SIG-M5 (cell line): ENCODE measurements around the gene DCLK2.

ENCODE experiments used
- DNase-seq: peaks from one replicate; lab custom pipeline; 2025; lab: John Stamatoyannopoulos, UW

DCLK2 gene

DNA sequence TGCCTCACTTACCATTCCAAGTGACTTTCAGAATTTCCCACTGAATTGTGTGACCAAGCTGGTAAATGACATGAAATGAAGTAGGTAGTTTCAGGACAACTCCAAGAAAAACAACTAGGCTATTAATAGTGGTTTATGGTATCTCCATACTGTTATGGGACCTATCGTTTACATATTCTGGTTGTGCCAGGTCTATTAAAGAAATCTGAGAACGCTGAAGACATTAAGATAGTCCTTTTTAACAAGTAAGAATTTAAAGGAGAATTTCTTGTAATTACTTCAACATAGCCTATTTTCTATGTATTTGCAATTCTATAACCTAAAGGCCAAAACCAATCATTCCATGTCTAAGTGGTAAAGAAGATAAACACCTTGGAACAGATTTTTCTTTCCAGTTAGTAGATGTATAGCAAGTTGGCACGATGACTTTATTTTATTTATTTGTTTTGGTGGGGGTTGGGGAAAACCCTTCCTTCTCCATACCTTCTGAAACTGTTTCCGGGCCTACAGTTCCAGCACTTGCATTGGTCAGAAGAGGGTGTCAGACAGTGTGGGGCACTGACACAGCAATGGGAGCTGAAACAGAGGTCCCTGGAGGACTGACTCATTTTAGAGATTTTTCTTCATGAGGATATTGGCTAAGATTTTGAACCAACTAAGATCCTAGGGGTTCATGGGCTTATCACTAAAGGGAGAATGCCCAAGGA lies 7.6 kb upstream of the DCLK2 start:
- no peak for DNase-seq

GRCh38 chr4:150072471-150072870 lies 5.8 kb upstream of the DCLK2 start:
- no peak for DNase-seq

- DNase-seq: no peak
These were observed 5.1 kb upstream of the DCLK2 start for GRCh38 chr4:150072906-150073714.

DNA sequence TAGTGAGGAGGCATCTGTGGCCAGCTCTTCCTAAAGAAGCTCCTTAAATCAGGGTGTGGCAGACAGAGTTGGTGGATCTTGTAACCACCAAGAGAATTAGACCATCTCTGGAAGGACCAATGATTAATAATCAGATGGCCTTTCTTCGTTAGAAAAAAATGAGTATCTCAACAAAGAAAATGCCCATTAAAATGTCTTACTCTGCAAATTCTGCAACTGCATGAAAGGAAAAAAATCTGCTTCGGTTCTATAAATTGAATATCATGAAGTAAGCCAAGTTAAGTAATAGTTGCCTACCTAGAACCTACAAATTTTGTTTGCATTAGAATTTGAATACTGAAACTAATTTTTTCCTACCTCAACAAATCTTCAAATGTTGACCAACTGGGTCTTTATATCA lies 4.2 kb upstream of the DCLK2 start:
- DNase-seq: no peak

GRCh38 chr4:150078579-150079080 lies 385 bp downstream of the DCLK2 start:
- no peak for DNase-seq

DNA sequence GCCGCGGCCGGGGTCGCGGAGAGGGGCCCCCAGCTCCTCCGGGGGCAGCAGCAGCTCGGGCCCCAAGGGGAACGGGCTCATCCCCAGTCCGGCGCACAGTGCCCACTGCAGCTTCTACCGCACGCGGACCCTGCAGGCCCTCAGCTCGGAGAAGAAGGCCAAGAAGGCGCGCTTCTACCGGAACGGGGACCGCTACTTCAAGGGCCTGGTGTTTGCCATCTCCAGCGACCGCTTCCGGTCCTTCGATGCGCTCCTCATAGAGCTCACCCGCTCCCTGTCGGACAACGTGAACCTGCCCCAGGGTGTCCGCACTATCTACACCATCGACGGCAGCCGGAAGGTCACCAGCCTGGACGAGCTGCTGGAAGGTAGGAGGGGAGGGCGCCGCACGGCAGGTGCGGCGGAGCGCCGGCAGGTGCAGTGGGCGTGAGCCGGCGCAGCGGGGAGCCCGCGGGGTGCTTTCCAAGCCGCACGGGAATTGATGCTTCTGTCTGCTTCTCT lies 886 bp downstream of the DCLK2 start:
- no peak for DNase-seq

DNA sequence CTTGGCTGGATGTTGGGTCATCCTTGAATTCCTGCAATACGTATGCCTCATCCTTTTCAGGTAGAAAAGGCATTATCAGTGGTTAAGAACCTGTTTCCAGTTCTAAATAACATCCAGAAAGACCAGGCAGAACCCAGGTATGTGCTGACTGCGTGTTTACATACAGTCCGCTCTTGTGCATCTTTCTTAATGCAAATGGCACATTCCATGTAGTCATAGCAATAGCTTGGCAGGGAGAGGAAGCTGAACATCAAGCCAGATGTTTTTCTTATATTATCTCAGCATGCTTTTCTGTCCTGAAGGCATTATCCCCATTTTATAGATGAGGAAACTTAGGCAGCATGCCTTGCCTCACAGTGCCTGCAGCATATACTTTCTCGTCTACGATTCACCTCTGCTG lies 2.1 kb downstream of the DCLK2 start:
- DNase-seq: no peak

GRCh38 chr4:150080875-150081274 lies 2.6 kb downstream of the DCLK2 start:
- DNase-seq: no peak

DNA sequence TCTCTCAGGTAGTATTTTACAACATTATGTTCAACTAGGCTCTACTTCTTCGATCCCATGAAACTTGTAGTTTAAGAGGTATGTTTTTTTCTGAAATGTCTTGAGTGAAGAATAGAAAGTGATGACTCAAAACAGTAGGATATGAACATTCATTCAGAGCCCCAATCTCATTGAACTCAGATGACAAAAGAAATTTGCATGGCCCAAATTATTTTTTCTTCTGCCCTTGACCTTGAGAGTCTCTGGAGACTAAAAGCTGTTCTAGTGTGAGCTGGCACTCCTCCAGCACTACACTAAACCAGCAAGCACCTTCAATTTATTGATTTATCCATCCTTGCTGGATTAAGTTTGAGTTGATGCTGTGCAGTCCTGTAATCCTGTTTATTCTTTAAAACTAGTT lies 4.0 kb downstream of the DCLK2 start:
- DNase-seq: no peak

DNA sequence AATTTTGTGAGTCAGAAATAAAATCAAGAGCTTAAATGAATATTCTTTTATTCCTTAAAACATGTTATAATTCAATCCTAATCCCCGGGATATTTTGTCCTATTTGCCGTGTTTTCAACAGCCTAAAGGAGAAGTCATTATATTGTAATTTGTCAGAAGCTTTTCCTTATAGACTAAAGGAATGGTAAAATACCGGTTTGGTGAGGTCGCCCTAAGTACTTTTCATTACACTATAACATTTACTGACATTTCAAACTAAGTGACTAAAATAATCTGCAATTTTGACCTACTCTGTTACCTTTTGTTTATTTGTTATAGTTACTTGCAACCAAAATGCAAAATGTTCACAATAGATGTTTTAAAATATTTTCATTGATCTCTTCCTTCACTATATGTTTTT lies 8.8 kb downstream of the DCLK2 start:
- DNase-seq: no peak

DNA sequence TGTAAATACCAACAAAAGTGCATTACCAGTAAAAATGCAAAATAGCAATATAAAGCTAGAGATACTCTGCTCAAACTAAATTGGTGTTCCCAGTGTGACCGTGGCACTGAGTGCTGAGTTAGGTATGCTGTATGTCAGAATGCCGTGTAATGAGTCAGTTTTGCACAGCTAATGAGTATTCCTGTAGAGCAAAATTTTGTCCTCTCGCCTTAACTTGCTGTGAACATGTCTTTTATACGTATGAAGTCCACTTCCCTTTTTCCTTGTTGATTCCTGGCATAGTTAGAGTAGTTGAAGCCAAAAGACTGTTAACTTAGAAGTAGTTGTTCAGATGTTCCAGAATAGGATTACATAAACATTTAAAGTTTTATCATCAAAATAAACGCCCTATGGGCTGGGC lies 11.5 kb downstream of the DCLK2 start:
- DNase-seq: no peak

DNA sequence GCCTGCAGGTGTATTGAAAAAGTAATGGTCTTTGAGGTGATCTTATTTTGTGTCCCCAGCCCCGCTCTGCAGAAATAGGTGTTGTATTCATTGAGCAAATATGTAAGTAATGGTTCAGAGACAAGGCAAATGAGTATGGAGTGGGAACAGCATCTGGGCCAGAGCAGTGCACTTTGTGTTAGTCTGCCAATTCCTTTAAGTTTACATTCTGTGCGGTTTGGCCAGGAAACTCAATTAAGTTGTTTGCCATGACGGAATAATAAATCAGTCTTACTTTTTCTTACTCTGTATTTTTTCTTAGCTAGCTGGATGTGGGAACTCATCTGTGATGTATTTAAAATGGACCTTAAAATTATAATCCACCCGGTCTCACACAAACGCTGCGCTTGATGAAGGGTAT lies 12.6 kb downstream of the DCLK2 start:
- no peak for DNase-seq

DNA sequence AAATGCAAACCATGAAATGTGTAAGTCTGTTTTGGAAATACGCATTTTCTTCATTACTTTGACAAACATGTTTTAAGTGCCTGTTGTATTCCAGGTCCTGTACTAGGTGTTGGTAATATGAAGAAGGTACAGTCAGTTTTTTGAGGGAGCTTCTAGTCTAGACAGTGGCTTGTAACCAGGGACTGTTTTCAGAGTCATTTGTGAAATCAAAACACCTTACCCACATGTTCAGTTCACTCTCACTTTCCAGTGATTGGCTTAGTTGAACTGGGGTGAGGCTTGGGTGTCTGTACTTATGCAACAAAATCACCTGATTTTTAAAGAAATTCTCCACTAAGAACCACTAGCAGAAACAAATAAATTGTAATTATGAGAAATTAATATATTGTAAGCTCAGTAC lies 16.4 kb downstream of the DCLK2 start:
- DNase-seq: no peak

GRCh38 chr4:150096625-150097024 lies 18.4 kb downstream of the DCLK2 start:
- DNase-seq: no peak

DNA sequence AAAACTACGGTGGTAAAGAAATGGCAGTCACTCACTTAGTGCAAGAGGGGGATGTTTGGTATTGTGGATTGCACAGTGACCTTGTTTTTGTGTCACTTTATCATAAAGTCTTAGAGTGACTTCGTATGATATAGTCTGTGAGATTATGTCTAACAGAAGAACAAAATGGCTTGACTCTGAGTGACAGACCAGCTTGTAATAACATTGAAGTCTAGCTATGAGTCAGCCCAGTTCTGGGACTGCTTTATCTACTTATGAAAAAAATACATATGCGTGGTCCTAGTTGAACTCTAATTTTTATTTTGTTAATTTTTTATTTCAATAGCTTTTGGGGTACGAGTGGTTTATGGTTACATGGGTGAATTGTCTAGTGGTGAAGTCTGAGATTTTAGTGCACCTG lies 20.0 kb downstream of the DCLK2 start:
- no peak for DNase-seq

GRCh38 chr4:150104404-150105027 lies 26.3 kb downstream of the DCLK2 start:
- DNase-seq: no peak

GRCh38 chr4:150106886-150107285 lies 28.6 kb downstream of the DCLK2 start:
- DNase-seq: no peak

- no peak for DNase-seq
These were observed 30.4 kb downstream of the DCLK2 start for GRCh38 chr4:150108691-150109090.

DNA sequence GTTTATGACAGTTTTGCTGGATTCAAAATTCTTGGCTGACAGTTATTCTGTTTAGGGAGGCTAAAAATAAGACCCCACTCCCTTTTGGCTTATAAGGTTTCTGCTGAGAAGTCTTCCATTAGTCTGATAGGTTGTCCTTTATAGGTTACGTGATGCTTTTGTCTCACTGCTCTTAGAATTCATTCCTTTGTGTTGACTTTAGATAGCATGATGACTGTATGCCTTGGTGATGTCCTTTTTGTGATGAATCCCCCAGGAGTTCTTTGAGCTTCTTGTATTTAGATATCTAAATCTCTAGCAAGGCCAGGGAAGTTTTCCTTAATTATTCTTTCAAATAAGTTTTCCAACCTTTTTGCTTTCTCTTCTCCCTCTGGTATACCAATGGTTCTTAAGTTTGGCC lies 36.4 kb downstream of the DCLK2 start:
- DNase-seq: no peak

GRCh38 chr4:150115851-150116250 lies 37.6 kb downstream of the DCLK2 start:
- DNase-seq: no peak

GRCh38 chr4:150116506-150116905 lies 38.3 kb downstream of the DCLK2 start:
- DNase-seq: no peak

DNA sequence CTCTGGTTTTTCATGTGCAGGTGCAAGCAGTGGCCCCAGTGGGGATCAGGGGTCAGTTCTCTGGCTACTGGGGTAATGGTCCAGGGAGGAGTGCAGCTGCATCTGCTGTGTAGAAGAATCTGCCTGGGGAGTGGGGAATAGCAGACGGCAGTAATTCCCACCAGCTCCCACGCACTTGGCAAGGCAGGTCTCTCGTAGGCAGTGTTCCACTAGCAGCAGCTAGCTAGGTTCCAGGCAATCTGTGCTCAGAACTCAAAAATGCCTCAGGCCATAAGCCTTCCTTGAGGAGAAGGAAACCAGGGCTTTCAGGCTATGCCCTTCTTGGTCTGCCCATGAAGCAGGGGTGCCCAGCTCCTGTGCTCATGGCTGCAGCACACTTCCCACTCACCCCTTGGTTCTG lies 38.8 kb downstream of the DCLK2 start:
- no peak for DNase-seq

DNA sequence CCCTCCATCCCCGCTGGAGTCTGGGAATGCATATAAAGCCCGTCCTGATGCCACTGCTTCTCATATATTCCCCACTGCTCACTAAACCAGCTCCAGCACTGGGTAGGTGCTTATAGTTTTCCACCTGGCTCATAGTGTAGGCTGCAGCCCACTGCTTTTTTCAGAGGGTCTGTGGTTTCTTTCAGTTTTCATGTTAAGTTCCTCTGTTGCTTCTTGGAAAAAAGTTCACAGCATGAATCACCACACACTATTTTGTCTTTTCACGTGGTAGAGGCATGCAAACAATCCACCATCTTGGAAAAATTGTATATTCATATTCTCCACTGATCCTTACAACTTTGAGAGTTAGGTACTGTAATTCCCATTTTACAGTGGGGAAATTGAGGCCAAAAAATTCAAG lies 39.4 kb downstream of the DCLK2 start:
- no peak for DNase-seq
